GM19397 (cell line): Measurements from ENCODE around the gene PDK2.

ENCODE experiments used
- ATAC-seq: cut with Tn5 transposase; IDR thresholded peaks from one replicate; pipeline ENCODE4 v1.9.1; 2021; ENCODE audit warnings: mild to moderate bottlenecking, moderate library complexity; ENCODE audit not compliant: unreplicated experiment

Gene PDK2

GRCh38 chr17:50098583-50098982, 3.4 kb downstream of the PDK2 start:
- no peak for ATAC-seq

DNA sequence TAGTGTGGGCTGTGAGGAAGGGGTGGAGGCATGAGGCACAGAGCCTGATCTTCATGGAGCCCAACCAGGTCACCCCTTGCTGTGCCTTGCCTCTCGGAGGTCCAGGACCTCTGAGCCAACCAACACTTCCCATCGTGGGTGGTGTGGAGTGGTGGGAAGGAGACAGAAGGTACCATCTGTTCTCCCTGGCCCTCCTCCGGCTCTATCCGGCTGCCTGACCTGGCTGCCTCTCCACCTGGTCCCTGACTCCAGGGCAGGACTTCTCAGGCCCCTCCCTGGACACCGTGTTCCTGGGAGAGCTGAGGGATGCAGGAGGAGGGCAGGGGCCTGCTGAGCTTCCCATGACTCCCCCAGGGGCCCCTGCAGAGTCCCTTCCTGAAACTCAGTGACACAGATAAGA, 3.9 kb downstream of the PDK2 start:
- ATAC-seq, result no peak

- ATAC-seq, result no peak
Observed at GRCh38 chr17:50100480-50100883, 5.3 kb downstream of the PDK2 start.

DNA sequence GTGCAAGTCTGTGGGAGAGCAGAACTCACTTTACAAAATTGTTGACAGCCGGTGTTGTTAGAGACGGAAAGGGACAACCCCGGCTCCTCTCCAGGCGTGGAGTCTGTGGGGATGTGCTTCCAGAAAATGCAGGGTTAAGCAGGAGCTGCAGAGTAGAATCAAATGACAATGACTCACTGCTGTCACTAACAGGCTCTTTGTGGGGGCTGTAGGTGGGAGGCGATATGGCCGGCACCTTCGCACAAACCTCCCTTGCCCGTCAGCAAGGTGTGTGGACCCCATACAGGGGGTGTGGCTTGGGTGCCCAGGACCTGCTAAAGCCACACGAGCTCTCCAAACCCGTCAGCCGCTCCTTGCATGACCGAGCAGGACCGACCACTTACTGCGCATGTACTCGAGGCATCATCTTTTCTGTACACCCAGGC, 5.8 kb downstream of the PDK2 start:
- ATAC-seq, result no peak

GRCh38 chr17:50101346-50102163, 6.4 kb downstream of the PDK2 start:
- no peak for ATAC-seq

GRCh38 chr17:50102164-50102991, 7.2 kb downstream of the PDK2 start:
- ATAC-seq, result no peak

- ATAC-seq, result no peak
Observed at GRCh38 chr17:50103252-50103651, 8.1 kb downstream of the PDK2 start.

DNA sequence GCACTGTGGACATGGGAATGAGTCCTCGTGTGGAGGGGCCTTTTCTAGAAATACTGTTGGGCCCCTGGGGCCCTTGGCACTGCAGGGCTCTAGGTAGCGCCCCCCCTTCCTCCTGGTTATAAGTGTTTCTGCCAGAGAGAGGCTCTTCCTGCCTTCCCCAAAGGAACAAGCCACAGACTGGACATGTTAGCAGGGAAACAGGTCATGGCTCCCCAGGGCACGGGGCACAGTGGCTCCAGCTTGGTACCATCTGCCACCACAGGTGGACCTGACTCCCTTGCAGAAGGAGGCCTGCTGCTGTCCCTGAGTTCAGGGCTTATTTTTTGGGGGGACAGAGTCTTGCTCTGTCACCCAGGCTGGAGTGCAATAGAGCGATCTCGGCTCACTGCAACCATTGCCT, 8.8 kb downstream of the PDK2 start:
- ATAC-seq, result no peak

GRCh38 chr17:50105811-50106210, 10.7 kb downstream of the PDK2 start:
- ATAC-seq, result no peak

DNA sequence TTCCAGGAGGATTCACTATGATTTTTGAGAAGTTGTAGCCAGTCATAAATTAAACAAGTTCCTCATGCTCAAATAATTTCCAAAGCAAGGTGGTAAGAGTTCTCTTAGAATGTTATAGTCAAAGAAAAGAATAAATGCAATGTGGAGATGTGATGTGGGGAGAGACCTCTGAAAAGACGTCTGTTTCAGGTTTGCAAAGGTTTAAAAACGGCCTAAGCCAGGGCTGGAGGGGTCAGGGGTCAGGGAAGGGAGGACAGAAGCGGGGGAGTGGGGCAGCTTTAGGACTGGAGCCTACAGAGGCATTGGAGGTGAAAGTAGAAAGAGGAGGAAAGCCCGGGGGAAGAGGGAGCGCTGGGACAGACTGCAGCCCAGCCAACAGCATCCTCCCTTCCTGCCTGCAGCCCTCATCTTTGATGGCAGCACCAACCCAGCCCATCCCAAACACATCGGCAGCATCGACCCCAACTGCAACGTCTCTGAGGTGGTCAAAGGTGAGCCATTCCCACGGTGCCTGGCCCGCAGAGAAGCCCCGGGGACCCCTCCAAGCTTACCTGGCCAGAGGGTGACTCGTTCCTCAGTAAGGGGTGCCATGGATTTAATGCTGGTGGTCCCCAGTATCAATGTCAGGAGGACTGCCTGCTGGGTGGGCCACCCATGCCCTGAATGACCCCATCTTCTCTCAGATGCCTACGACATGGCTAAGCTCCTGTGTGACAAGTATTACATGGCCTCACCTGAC, 11.4 kb downstream of the PDK2 start:
- no peak for ATAC-seq

DNA sequence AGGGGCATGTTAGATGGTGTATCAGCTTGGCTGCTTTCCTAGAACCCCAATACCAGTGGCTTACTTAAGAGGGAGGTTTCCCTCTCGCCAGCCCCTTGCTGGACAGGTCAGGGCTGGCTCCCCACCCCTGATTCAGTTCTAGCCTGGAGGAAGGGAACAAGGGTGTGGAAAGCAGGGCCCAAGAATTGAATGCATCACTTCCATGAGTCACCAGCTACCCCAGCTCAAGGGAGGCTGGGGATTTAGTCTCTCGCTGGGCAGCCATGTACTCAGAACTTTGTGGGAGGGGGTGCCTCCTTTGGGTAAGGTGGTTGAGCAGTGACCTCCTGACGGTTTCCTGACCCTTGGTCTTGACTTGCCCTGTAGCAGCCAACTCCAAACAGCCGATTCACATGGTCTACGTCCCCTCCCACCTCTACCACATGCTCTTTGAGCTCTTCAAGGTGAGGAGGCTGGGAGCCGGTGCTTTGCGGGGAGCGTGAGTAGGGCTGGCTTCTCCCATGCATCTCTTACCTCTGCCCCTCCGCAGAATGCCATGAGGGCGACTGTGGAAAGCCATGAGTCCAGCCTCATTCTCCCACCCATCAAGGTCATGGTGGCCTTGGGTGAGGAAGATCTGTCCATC, 12.8 kb downstream of the PDK2 start:
- no peak for ATAC-seq

GRCh38 chr17:50108556-50108955, 13.4 kb downstream of the PDK2 start:
- ATAC-seq, result no peak

DNA sequence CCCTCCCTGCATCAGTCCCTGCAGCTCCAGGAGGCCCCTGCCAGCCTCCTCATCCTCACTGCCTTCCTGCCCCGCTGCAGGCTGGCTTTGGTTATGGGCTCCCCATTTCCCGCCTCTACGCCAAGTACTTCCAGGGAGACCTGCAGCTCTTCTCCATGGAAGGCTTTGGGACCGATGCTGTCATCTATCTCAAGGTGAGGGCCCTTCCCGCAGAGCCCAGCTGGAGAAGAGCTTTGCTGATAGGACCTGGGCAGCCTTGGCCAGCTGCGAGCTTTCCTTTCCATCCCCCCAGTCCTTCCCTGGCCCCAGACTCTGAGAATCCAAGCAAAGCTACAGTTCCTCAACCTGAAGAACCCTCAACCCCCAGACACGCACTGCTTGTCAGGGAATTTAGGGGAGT, 14.1 kb downstream of the PDK2 start:
- no peak for ATAC-seq

DNA sequence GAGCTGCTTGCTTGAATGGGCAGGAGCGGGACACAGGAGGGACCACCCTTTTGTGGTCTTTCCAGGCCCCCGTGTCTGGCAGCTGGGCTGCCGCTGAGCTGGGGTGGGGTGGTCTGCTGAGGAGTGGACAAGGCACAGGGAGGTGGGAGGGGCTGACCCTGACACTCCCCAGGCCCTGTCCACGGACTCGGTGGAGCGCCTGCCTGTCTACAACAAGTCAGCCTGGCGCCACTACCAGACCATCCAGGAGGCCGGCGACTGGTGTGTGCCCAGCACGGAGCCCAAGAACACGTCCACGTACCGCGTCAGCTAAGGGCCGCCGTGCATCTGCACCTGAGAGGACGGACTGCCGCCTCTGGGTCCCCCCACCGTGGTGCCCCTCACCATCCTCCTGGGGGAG, 14.6 kb downstream of the PDK2 start:
- ATAC-seq, result no peak

GRCh38 chr17:50110591-50111349, 15.6 kb downstream of the PDK2 start:
- ATAC-seq, result no peak

GRCh38 chr17:50111673-50112655, 16.8 kb downstream of the PDK2 start:
- ATAC-seq, result no peak

DNA sequence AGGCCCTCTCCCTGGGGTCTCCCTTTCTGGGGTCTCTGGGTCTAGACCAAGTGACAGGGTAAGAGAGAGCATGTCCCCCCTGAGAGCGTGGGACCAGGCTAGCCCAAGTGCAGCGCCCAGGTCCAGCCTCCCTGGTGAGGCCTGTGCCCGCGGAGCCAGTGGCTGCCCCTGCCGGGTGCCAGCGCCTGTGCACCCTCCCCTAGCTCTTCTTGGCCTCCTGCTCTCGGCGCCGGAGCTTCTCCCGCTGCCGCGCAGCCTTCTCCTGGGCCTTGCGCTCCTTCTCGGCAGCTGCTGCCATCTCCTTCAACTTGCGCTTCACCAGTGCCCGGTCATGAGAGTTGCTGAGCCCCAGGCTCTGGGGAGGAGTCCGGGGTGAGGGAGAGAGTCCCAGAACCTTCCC, 17.5 kb downstream of the PDK2 start:
- ATAC-seq, result no peak

DNA sequence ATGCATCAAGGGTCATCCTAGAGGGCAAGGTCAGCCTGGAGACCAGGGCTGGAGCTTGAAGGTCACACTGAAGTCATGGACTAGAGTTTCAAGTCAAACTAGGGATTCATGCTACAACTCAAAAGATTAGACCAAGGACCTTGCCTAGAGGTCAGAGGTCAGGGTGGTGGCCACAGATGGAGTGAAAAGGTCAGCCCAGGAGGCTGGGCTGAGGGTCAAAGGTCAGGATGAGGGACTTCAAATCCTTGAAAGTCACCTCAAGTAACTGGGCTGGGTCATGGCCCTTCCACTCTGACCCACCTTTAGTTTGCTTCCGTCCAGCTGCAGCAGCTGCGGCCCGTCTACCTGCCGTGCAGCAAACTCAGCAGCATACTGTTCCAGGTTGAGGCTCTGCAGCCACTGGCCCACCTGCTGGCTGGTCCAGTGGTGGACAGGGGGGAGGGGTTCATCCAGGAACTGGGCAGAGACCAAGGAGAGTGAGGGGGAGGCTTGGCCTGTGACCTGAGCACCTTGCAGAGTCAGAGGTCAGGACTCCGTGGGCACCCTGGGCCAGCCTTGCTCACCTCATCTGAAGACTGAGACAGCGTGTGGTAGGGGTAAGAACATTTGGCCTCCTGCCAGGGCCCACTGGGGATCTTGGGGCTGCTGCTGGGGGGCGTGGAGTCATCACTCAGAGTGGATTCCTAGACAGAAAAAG, 18.6 kb downstream of the PDK2 start:
- ATAC-seq, result no peak

GRCh38 chr17:50114401-50114800, 19.2 kb downstream of the PDK2 start:
- ATAC-seq, result no peak
